ENCODE results near the gene BLNK. TPM values are rescaled to one million over a fixed set of nuclear protein-coding genes. Genes with fewer than 3 reads are reported as not detected.

Gene BLNK
- total RNA-seq, 1 donor from 2014 or later: not detected

GRCh38 chr10:96267234-96267705, 4.1 kb downstream of the BLNK start:
- FAIRE-seq: no peak
- H3K27me3 ChIP-seq (ENCODE audit: insufficient read depth, low read length): no peaks in the 10 kb centered on the region
- H3K4me3 Mint-ChIP-seq (ENCODE audit: unreplicated experiment): no peak overlapping the region

GRCh38 chr10:96266118-96266770, 5.1 kb downstream of the BLNK start:
- no peak for DNase-seq (ENCODE audit: low read depth)
- FAIRE-seq: no peak
- H3K4me1 Mint-ChIP-seq (ENCODE audit: low read depth, unreplicated experiment): peaks cover 5% of the 10 kb centered on the region

More at GRCh38 chr10:96267234-96267705, 4.1 kb downstream of the BLNK start:
- Mint-ChIP-seq H3K4me1 (ENCODE audit: low read depth, unreplicated experiment) (peaks cover 5% of the 10 kb centered on the region), H3K27me3 (ENCODE audit: low read depth, unreplicated experiment) (peaks cover 13% of the 10 kb centered on the region), H3K9me3 (ENCODE audit: unreplicated experiment) (no peaks in the 10 kb centered on the region), H3K36me3 (ENCODE audit: low read depth, unreplicated experiment) (no peaks in the 10 kb centered on the region), H3K27ac (ENCODE audit: unreplicated experiment) (no peak overlapping the region)
- no peak overlapping the region for H2AFZ ChIP-seq (ENCODE audit: low read depth, low read length)
- no peaks in the 10 kb centered on the region for H3K9me3 ChIP-seq (ENCODE audit: insufficient read depth, low read depth, low read length)
- no peak overlapping the region for H3K27ac ChIP-seq (ENCODE audit: low read depth, low read length)
- no peak overlapping the region for H3K4me3 ChIP-seq (ENCODE audit: insufficient read depth, low read depth, low read length)
- H3K4me2 ChIP-seq (ENCODE audit: low read length): no peak overlapping the region
- no peak for DNase-seq (ENCODE audit: low read depth)
- no peaks in the 10 kb centered on the region for H4K20me1 ChIP-seq (ENCODE audit: insufficient read depth, low read length)
- H3K36me3 ChIP-seq (ENCODE audit: insufficient read depth, low read length): no peaks in the 10 kb centered on the region
- H3K79me2 ChIP-seq (ENCODE audit: insufficient read depth, low read length): no peaks in the 10 kb centered on the region
- no peak overlapping the region for H3K9ac ChIP-seq (ENCODE audit: low read length)
- H3K4me1 ChIP-seq (ENCODE audit: insufficient read depth, low read length): no peaks in the 10 kb centered on the region
- TF ChIP-seq EZH2 (IDR thresholded peaks at IDR 0.05; ENCODE audit: insufficient read depth, low read length): no peak
- TF ChIP-seq CTCF (IDR thresholded peaks at IDR 0.05; ENCODE audit: insufficient read depth, low read depth, low read length): no peak

More at GRCh38 chr10:96266118-96266770, 5.1 kb downstream of the BLNK start:
- peaks cover 6% of the 10 kb centered on the region for H3K27me3 Mint-ChIP-seq (ENCODE audit: low read depth, unreplicated experiment)
- H3K9ac ChIP-seq (ENCODE audit: low read length): no peak overlapping the region
- TF ChIP-seq CTCF (IDR thresholded peaks at IDR 0.05; ENCODE audit: insufficient read depth, low read depth, low read length) (no peak), EZH2 (IDR thresholded peaks at IDR 0.05; ENCODE audit: insufficient read depth, low read length) (no peak)
- no peak overlapping the region for H3K4me3 ChIP-seq (ENCODE audit: insufficient read depth, low read depth, low read length)
- H3K9me3 ChIP-seq (ENCODE audit: insufficient read depth, low read depth, low read length): no peaks in the 10 kb centered on the region
- no peak overlapping the region for H3K27ac Mint-ChIP-seq (ENCODE audit: unreplicated experiment)
- no peak overlapping the region for H2AFZ ChIP-seq (ENCODE audit: low read depth, low read length)
- no peaks in the 10 kb centered on the region for H3K36me3 ChIP-seq (ENCODE audit: insufficient read depth, low read length)
- no peaks in the 10 kb centered on the region for H3K79me2 ChIP-seq (ENCODE audit: insufficient read depth, low read length)
- no peaks in the 10 kb centered on the region for H3K4me1 ChIP-seq (ENCODE audit: insufficient read depth, low read length)
- no peak overlapping the region for H3K4me2 ChIP-seq (ENCODE audit: low read length)
- no peak overlapping the region for H3K27ac ChIP-seq (ENCODE audit: low read depth, low read length)
- no peaks in the 10 kb centered on the region for H4K20me1 ChIP-seq (ENCODE audit: insufficient read depth, low read length)
- H3K4me3 Mint-ChIP-seq (ENCODE audit: unreplicated experiment): no peak overlapping the region
- no peaks in the 10 kb centered on the region for H3K27me3 ChIP-seq (ENCODE audit: insufficient read depth, low read length)
- no peaks in the 10 kb centered on the region for H3K36me3 Mint-ChIP-seq (ENCODE audit: low read depth, unreplicated experiment)
- no peaks in the 10 kb centered on the region for H3K9me3 Mint-ChIP-seq (ENCODE audit: unreplicated experiment)

Measured in astrocyte (in vitro differentiated cells and primary cell).